ENCODE results near the gene LRIG1.

LRIG1 gene

GRCh38 chr3:66502981-66503380, 2.2 kb upstream of the LRIG1 start:
- Histone ChIP-seq H3K4me3 (ENCODE audit: low read length) (no peak overlapping the region), H3K9me3 (ENCODE audit: control insufficient read depth, insufficient read depth, low read length) (no peaks in the 10 kb centered on the region), H3K4me2 (ENCODE audit: low read length) (no peak overlapping the region), H4K20me1 (ENCODE audit: control insufficient read depth, insufficient read depth, low read depth, low read length) (no peaks in the 10 kb centered on the region), H3K27me3 (ENCODE audit: control insufficient read depth, low read length) (peaks cover 8% of the 10 kb centered on the region), H3K36me3 (ENCODE audit: control insufficient read depth, low read length) (peaks cover 21% of the 10 kb centered on the region), H3K79me2 (ENCODE audit: control insufficient read depth, low read length) (peaks cover 32% of the 10 kb centered on the region), H3F3A (ENCODE audit: control insufficient read depth, insufficient read depth) (peaks cover under 1% of the 10 kb centered on the region; the same call in 1 of the 2 replicates), H3K9me2 (replicated peaks; ENCODE audit: control insufficient read depth, low read length) (no peaks in the 10 kb centered on the region), H3K4me1 (ENCODE audit: control insufficient read depth, low read length) (peaks cover 8% of the 10 kb centered on the region), H3K27ac (ENCODE audit: low read depth, low read length) (no peak overlapping the region)
- TF ChIP-seq EZH2phosphoT487 (IDR thresholded peaks at IDR 0.05; ENCODE audit: borderline replicate concordance, low read length) = no peak

- TF ChIP-seq EZH2phosphoT487 (IDR thresholded peaks at IDR 0.05; ENCODE audit: borderline replicate concordance, low read length) (no peak), CTCF (IDR thresholded peaks at IDR 0.05; ENCODE audit: low read depth, low read length, poor library complexity, severe bottlenecking) (no peak)
- Histone ChIP-seq H3K9me3 (ENCODE audit: control insufficient read depth, insufficient read depth, low read length) (no peaks in the 10 kb centered on the region), H3F3A (ENCODE audit: control insufficient read depth, insufficient read depth) (peaks cover 5% of the 10 kb centered on the region; the same call in 1 of the 2 replicates), H3K4me2 (ENCODE audit: low read length) (no peak overlapping the region), H3K9me2 (replicated peaks; ENCODE audit: control insufficient read depth, low read length) (no peaks in the 10 kb centered on the region), H4K20me1 (ENCODE audit: control insufficient read depth, insufficient read depth, low read depth, low read length) (no peaks in the 10 kb centered on the region), H3K36me3 (ENCODE audit: control insufficient read depth, low read length) (peaks cover 25% of the 10 kb centered on the region), H3K4me1 (ENCODE audit: control insufficient read depth, low read length) (peaks cover 12% of the 10 kb centered on the region), H3K27ac (ENCODE audit: low read depth, low read length) (no peak overlapping the region), H3K27me3 (ENCODE audit: control insufficient read depth, low read length) (peaks cover 8% of the 10 kb centered on the region), H3K79me2 (ENCODE audit: control insufficient read depth, low read length) (peaks cover 38% of the 10 kb centered on the region), H3K4me3 (ENCODE audit: low read length) (no peak overlapping the region)
These were observed 1.5 kb upstream of the LRIG1 start for GRCh38 chr3:66502245-66502874.

- Histone ChIP-seq H3K4me1 (ENCODE audit: control insufficient read depth, low read length) (peaks cover 19% of the 10 kb centered on the region), H4K20me1 (ENCODE audit: control insufficient read depth, insufficient read depth, low read depth, low read length) (no peaks in the 10 kb centered on the region), H3K27me3 (ENCODE audit: control insufficient read depth, low read length) (peaks cover 8% of the 10 kb centered on the region), H3F3A (ENCODE audit: control insufficient read depth, insufficient read depth) (peaks cover 11% of the 10 kb centered on the region), H3K36me3 (ENCODE audit: control insufficient read depth, low read length) (peaks cover 32% of the 10 kb centered on the region), H3K4me2 (ENCODE audit: low read length) (peak overlapping the region; percentile 93), H3K79me2 (ENCODE audit: control insufficient read depth, low read length) (peaks cover 45% of the 10 kb centered on the region), H3K4me3 (ENCODE audit: low read length) (peak overlapping the region; percentile 72), H3K9me3 (ENCODE audit: control insufficient read depth, insufficient read depth, low read length) (no peaks in the 10 kb centered on the region), H3K27ac (ENCODE audit: low read depth, low read length) (no peak overlapping the region), H3K9me2 (replicated peaks; ENCODE audit: control insufficient read depth, low read length) (no peaks in the 10 kb centered on the region)
- TF ChIP-seq CTCF (IDR thresholded peaks at IDR 0.05; ENCODE audit: low read depth, low read length, poor library complexity, severe bottlenecking) (peak; percentile 64), EZH2phosphoT487 (IDR thresholded peaks at IDR 0.05; ENCODE audit: borderline replicate concordance, low read length) (no peak)
These were observed 842 bp upstream of the LRIG1 start for GRCh38 chr3:66501483-66502244.
